ENCODE results near the gene USP17L28.
"Not testable (repeated sequence)": the region's sequence is repeated elsewhere in the genome, so short reads cannot be mapped to it uniquely, and the experiment has no call there.

DNA sequence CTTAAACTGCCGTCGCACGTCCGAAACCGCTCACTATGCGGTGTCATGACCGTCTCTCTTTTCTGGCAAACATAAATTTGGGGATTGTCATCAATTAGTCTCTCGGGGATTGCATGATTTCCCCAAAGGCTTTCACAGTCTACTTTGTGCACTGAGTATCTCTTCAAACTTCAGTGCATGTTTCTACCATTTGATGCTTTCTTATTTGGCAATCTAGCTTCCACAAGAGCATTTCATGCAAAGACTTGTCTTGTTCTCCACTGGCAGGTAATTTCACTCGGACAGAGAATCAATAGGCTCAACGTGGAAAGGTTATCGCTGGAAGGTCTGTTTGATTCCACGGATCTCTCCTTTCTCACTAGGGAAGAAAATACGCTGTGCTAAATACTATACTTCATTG lies 24.5 kb upstream of the USP17L28 start:
- TF ChIP-seq POLR2A (IDR thresholded peaks at IDR 0.05), result not testable (repeated sequence)
- TF ChIP-seq, protein P1, sequence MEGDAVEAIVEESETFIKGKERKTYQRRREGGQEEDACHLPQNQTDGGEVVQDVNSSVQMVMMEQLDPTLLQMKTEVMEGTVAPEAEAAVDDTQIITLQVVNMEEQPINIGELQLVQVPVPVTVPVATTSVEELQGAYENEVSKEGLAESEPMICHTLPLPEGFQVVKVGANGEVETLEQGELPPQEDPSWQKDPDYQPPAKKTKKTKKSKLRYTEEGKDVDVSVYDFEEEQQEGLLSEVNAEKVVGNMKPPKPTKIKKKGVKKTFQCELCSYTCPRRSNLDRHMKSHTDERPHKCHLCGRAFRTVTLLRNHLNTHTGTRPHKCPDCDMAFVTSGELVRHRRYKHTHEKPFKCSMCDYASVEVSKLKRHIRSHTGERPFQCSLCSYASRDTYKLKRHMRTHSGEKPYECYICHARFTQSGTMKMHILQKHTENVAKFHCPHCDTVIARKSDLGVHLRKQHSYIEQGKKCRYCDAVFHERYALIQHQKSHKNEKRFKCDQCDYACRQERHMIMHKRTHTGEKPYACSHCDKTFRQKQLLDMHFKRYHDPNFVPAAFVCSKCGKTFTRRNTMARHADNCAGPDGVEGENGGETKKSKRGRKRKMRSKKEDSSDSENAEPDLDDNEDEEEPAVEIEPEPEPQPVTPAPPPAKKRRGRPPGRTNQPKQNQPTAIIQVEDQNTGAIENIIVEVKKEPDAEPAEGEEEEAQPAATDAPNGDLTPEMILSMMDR (IDR thresholded peaks at IDR 0.05), result not testable (repeated sequence)
